Measurements from ENCODE around the gene BAG5. TPM values are rescaled to one million over a fixed set of nuclear protein-coding genes. Genes with fewer than 3 reads are reported as not detected.
"Not testable (repeated sequence)": the region's sequence is repeated elsewhere in the genome, so short reads cannot be mapped to it uniquely, and the experiment has no call there.

The BAG5 gene
- total RNA-seq: 16.1 TPM
- long read RNA-seq, full-length matches to known transcripts: 15 of 17 reads
- long read RNA-seq, partial matches to known transcripts: 0 of 17 reads
- long read RNA-seq, other reads (novel, unspliced or antisense): 2 of 17 reads

GRCh38 chr14:103562429-103563225 is at the start of gene BAG5, which contains the start of gene COA8:
Gene BAG5, minus strand, starts transcription at chr14:103562657. Its CDS starts 1,493 bp downstream, at chr14:103561164.
Gene COA8, plus strand, starts transcription at chr14:103562960. Its CDS starts 42 bp downstream, at chr14:103563002.
- DNase-seq (ENCODE audit: missing footprints) (peak; percentile 95), ATAC-seq (peak; percentile 82)
- intact Hi-C loops (cut with DNase I): loop anchor here (10.0 kb wide), 1 partner anchor 152 kb away; the partner anchor contains the start of genes XRCC3 and ZFYVE21

- ATAC-seq: no peak
- intact Hi-C loops (cut with DNase I): no loop called here
- no peak for DNase-seq (ENCODE audit: missing footprints)
Observed at GRCh38 chr14:103611215-103611614, 48.8 kb upstream of the BAG5 start.

GRCh38 chr14:103609081-103609480 is 46.6 kb upstream of the BAG5 start:
- intact Hi-C loops (cut with DNase I); ATAC-seq; DNase-seq (ENCODE audit: missing footprints): not testable (repeated sequence)

GRCh38 chr14:103607822-103608221 is 45.4 kb upstream of the BAG5 start:
- intact Hi-C loops (cut with DNase I): no loop called here
- DNase-seq (ENCODE audit: missing footprints) (no peak), ATAC-seq (no peak)

- peak; percentile 81 for DNase-seq (ENCODE audit: missing footprints)
- peak; percentile 94 for ATAC-seq
- intact Hi-C loops (cut with DNase I): no loop called here
Observed at GRCh38 chr14:103606963-103607668, 44.7 kb upstream of the BAG5 start.

- intact Hi-C loops (cut with DNase I): no loop called here
- ATAC-seq: no peak
- DNase-seq (ENCODE audit: missing footprints): no peak
Observed at GRCh38 chr14:103604620-103605019, 42.2 kb upstream of the BAG5 start.

- intact Hi-C loops (cut with DNase I): no loop called here
- no peak for DNase-seq (ENCODE audit: missing footprints)
- no peak for ATAC-seq
Observed at GRCh38 chr14:103600503-103600902, 38.0 kb upstream of the BAG5 start.

- peak; percentile 78 for ATAC-seq
- intact Hi-C loops (cut with DNase I): no loop called here
Observed at GRCh38 chr14:103597623-103598377, 35.3 kb upstream of the BAG5 start.

GRCh38 chr14:103594265-103594664 is 31.8 kb upstream of the BAG5 start:
- DNase-seq (ENCODE audit: missing footprints): no peak
- peak; percentile 74 for ATAC-seq
- intact Hi-C loops (cut with DNase I): no loop called here

More at GRCh38 chr14:103597623-103598377, 35.3 kb upstream of the BAG5 start:
- DNase-seq (ENCODE audit: missing footprints): no peak

GRCh38 chr14:103593577-103593976 is 31.1 kb upstream of the BAG5 start:
- no peak for DNase-seq (ENCODE audit: missing footprints)
- intact Hi-C loops (cut with DNase I): no loop called here
- no peak for ATAC-seq

GRCh38 chr14:103584326-103584915 is 22.0 kb upstream of the BAG5 start:
- intact Hi-C loops (cut with DNase I): no loop called here

GRCh38 chr14:103581954-103582703 is 19.7 kb upstream of the BAG5 start:
- no peak for DNase-seq (ENCODE audit: missing footprints)
- ATAC-seq: no peak
- intact Hi-C loops (cut with DNase I): no loop called here

More at GRCh38 chr14:103584326-103584915, 22.0 kb upstream of the BAG5 start:
- ATAC-seq (no peak), DNase-seq (ENCODE audit: missing footprints) (no peak)

GRCh38 chr14:103581206-103581605 is 18.7 kb upstream of the BAG5 start:
- intact Hi-C loops (cut with DNase I): no loop called here
- DNase-seq (ENCODE audit: missing footprints) (no peak), ATAC-seq (no peak)

- DNase-seq (ENCODE audit: missing footprints): no peak
- intact Hi-C loops (cut with DNase I): loop anchor here (5.0 kb wide), 1 partner anchor 49 kb away; the partner anchor contains the start of gene KLC1
- ATAC-seq: no peak
Observed at GRCh38 chr14:103578401-103579075, 16.1 kb upstream of the BAG5 start.

GRCh38 chr14:103576371-103577024 is 14.0 kb upstream of the BAG5 start:
- intact Hi-C loops (cut with DNase I): loop anchor here (5.0 kb wide), 1 partner anchor 51 kb away; the partner anchor contains the start of gene KLC1
- ATAC-seq: peak; percentile 96
- DNase-seq (ENCODE audit: missing footprints): peak; percentile 91

- ATAC-seq: no peak
- intact Hi-C loops (cut with DNase I): loop anchor here (5.0 kb wide), 2 partner anchors 53 to 408 kb away; partner anchors contain the start of gene KLC1
Observed at GRCh38 chr14:103574707-103575285, 12.3 kb upstream of the BAG5 start.

More at GRCh38 chr14:103574707-103575285, 12.3 kb upstream of the BAG5 start:
- no peak for DNase-seq (ENCODE audit: missing footprints)

All from Right ventricle myocardium inferior (tissue), 1 donor.